Ovary (tissue), 9 donors: ENCODE measurements around the gene TMEFF1. TPM values are rescaled to one million over a fixed set of nuclear protein-coding genes. Genes with fewer than 3 reads are reported as not detected.

Experiments used
- DNase-seq, 5 donors: peaks; one replicate each; pipeline ENCODE4 v3.0.0-alpha.2; 2019 to 2020
- H3K27ac ChIP-seq, 2 donors: fragments of 200-600 bp; one replicate each; pipeline versions ENCODE4 v1.5.1 to v1.8.0; 2019 to 2022
- H3K27me3 ChIP-seq: fragments of 200-600 bp; one replicate; pipeline ENCODE4 v1.8.0; 2022
- H3K36me3 ChIP-seq: fragments of 200-600 bp; sonication (generic); one replicate; pipeline ENCODE4 v1.5.1; 2019
- H3K4me1 ChIP-seq: one replicate; pipeline ENCODE4 v1.8.1; 2013; ENCODE audit warnings: mild to moderate bottlenecking, moderate library complexity; ENCODE audit not compliant: insufficient read depth
- H3K4me3 ChIP-seq: fragments of 200-600 bp; sonication (generic); one replicate; pipeline ENCODE4 v1.5.1; 2017
- H3K9me3 ChIP-seq, 2 donors: fragments of 200-600 bp in 1 of 2; sonication (generic) in 1 of 2; one replicate each; pipeline versions ENCODE4 v1.5.1 to v1.8.1; 2013 to 2019; ENCODE audit warnings: mild to moderate bottlenecking in 1 of 2, moderate library complexity in 1 of 2
- EP300 ChIP-seq: sonication (generic); formaldehyde crosslinking; IDR thresholded peaks from one replicate; pipeline ENCODE4 v1.6.1; 2017; ENCODE audit warnings: antibody characterized with exemption
- POLR2A ChIP-seq: fragments of 450-650 bp; IDR thresholded peaks from one replicate; pipeline ENCODE4 v1.6.1; 2017; ENCODE audit warnings: antibody characterized with exemption, mild to moderate bottlenecking, moderate library complexity
- WGBS, 3 donors: extraction: QIAGEN DNeasy Blood & Tissue Kit in 1 of 3; methylation state at CpG; one replicate each; pipeline versions ENCODE4 v1.1.5 to v1.1.7; 2013 to 2017; 5-methylcytosine and 5-hydroxymethylcytosine counted together
- intact Hi-C, 4 donors: fragments of 100-400 bp; cut with DNase I; formaldehyde crosslinking; loops; one replicate each; pipeline versions ENCODE4 v1.11.0 to v1.15.1; 2022 to 2023
- polyA plus RNA-seq, 2 donors: library from polyadenylated mRNA; stranded (reverse); fragments of 200-250 nt in 1 of 2; fragments of 350-450 nt in 1 of 2; fragmentation: Illumina TruSeq in 1 of 2; extraction: RNeasy Lipid Tissue Mini Kit (QIAGEN cat#74804) in 1 of 2; gene quantifications; one replicate each; pipeline ENCODE4 v1.2.3, GENCODE V29; 2013 to 2014
- total RNA-seq, 7 donors: library from RNA; depleted of rRNA in 2 of 7; stranded (reverse); fragments of >200 nt in 2 of 7; fragmentation: NEBNext Ultra II Directional in 3 of 7; extraction: Animal tissue kit (Norgen Biotek cat#: 25700) in 3 of 7; gene quantifications; one replicate each; pipeline versions ENCODE4 v1.1.0 to v1.2.4, GENCODE V29; 2016 to 2023
- TF ChIP-seq, protein P1 (sequence below), 3 donors: fragments of 450-650 bp in 2 of 3; fragments of 200-600 bp in 1 of 3; IDR thresholded peaks; one replicate each; pipeline versions ENCODE4 v1.5.1 to v1.8.0; 2016 to 2022; ENCODE audit warnings: antibody characterized with exemption in 3 of 3, mild to moderate bottlenecking in 1 of 3
- donor health status: DM: no; HTN: no; CAD: no; lungs with moderate emphysema.
- donor health status: DM: no; HTN: no; CAD: no.
- donor health status: Bipolar disorder and iron deficiency.
- donor health status: DM: yes; HTN: yes; CAD: no.
- donor health status: DM: no; HTN: no; CAD: no.
- donor health status: DM: yes; HTN: yes; CAD: no.

Gene TMEFF1
- total and polyA plus RNA-seq, 9 donors: 0.10 to 1.2 (median 0.76) TPM; not detected in 2

DNA sequence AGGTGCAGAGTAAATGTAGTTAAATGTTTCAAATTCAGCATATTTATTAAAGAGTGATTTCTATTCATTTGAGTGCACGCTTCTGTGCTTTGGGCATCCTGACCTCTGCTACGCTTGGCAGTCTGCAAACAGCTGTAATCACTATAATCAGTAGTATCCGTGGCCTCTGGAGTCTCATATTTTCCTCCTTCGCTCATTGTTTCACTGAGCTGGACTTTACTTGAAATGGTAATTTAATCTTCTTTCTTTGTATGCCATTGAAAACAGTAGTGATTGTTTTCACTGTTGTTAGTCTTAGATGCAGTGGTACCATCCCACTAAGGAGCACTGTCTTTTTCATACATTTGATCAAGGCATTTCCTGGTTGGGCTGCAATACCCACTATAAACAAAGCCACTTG is 61.5 kb downstream of the TMEFF1 start:
- intact Hi-C loops: no loop called here
- H3K36me3 ChIP-seq: no peaks in the 10 kb centered on the region

DNA sequence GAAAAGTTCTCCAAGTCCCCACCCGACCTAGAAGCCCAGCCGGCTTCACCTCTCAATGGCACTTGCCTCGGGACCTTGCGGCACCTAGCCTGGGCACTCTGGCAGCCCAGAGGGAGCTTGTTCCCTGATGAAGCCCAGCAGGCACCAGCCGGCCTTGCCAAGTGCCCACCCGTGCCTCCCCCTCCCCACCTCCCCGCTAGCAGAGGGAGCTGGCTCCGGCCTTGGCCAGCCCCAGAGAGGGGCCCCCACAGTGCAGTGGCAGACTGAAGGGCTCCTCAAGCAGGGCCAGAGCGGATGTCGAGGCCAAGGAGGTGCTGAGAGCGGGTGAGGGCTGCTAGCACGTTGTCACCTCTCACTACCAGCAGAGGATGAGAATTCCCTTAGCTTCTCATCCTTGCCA is 67.4 kb downstream of the TMEFF1 start:
- no peak for DNase-seq
- 96 to 98% (median 97%) methylated on average over 11 to 12 of the region's 12 CpGs for WGBS, 3 donors
- H3K36me3 ChIP-seq: no peaks in the 10 kb centered on the region
- no peaks in the 10 kb centered on the region for H3K4me1 ChIP-seq
- no peak for TF ChIP-seq POLR2A
- TF ChIP-seq EP300: no peak
- TF ChIP-seq, protein P1, sequence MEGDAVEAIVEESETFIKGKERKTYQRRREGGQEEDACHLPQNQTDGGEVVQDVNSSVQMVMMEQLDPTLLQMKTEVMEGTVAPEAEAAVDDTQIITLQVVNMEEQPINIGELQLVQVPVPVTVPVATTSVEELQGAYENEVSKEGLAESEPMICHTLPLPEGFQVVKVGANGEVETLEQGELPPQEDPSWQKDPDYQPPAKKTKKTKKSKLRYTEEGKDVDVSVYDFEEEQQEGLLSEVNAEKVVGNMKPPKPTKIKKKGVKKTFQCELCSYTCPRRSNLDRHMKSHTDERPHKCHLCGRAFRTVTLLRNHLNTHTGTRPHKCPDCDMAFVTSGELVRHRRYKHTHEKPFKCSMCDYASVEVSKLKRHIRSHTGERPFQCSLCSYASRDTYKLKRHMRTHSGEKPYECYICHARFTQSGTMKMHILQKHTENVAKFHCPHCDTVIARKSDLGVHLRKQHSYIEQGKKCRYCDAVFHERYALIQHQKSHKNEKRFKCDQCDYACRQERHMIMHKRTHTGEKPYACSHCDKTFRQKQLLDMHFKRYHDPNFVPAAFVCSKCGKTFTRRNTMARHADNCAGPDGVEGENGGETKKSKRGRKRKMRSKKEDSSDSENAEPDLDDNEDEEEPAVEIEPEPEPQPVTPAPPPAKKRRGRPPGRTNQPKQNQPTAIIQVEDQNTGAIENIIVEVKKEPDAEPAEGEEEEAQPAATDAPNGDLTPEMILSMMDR (IDR thresholded peaks at IDR 0.05): no peak
- H3K27me3 ChIP-seq: no peaks in the 10 kb centered on the region
- no peaks in the 10 kb centered on the region for H3K9me3 ChIP-seq
- H3K4me3 ChIP-seq: no peak overlapping the region
- intact Hi-C loops: no loop called here
- no peak overlapping the region for H3K27ac ChIP-seq

More for the DNA sequence above, 61.5 kb downstream of the TMEFF1 start:
- no peaks in the 10 kb centered on the region for H3K9me3 ChIP-seq
- TF ChIP-seq POLR2A: no peak
- TF ChIP-seq EP300: no peak
- TF ChIP-seq, protein P1 (IDR thresholded peaks at IDR 0.05): no peak
- no peak overlapping the region for H3K27ac ChIP-seq
- H3K27me3 ChIP-seq: no peaks in the 10 kb centered on the region
- WGBS, 3 donors: 68 to 82% (median 75%) methylated on average over 4 of the region's 4 CpGs
- DNase-seq: no peak
- H3K4me3 ChIP-seq: no peak overlapping the region
- H3K4me1 ChIP-seq: no peaks in the 10 kb centered on the region

DNA sequence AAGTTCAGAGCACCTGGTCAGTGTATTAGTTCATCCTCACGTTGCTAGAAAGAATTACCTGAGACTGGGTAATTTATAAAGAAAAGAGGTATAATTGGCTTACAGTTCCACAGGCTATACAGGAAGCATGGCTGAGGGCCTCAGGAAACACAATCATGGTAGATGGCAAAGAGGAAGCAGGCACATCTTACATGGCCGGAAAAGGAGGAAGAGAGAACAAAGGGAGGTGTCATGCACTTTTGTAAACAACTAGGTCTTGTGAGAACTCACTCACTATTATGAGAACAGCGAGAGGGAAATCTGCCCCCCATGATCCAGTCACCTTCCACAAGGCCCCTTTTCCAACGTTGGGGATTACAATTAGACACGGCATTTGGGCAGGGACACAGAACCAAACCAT is 76.1 kb downstream of the TMEFF1 start:
- WGBS, 3 donors: 84 to 89% (median 84%) methylated on average over 5 of the region's 5 CpGs
- Histone ChIP-seq H3K4me3 (no peak overlapping the region), H3K27ac (no peak overlapping the region), H3K9me3 (no peaks in the 10 kb centered on the region), H3K27me3 (no peaks in the 10 kb centered on the region), H3K4me1 (no peaks in the 10 kb centered on the region), H3K36me3 (no peaks in the 10 kb centered on the region)
- DNase-seq: no peak
- intact Hi-C loops: no loop called here
- TF ChIP-seq, protein P1 (IDR thresholded peaks at IDR 0.05): no peak
- TF ChIP-seq EP300 (no peak), POLR2A (no peak)

DNA sequence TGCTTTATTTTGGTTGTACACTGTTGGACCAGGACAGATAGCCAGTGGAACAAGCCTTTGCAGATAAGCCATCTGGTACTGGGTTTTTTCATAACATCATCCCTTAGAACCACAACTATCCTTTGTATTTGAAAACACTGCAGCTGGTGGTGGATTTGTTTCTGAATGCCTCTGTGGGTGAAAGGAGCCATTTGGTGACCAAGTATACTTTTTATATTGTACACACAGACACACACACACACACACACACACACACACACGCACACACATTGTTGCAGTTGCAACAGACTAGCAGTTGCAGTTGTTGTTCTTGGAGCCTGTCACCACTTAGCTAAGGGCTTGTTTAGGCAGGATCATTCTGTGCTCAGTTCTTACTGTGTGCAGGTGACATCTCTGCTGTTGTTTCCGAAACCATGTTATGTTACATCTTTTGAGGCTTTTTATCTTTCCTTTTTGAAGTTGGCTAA is 82.0 kb downstream of the TMEFF1 start:
- DNase-seq: no peak
- Histone ChIP-seq H3K36me3 (no peaks in the 10 kb centered on the region), H3K4me1 (no peaks in the 10 kb centered on the region), H3K27ac (no peak overlapping the region), H3K4me3 (no peak overlapping the region), H3K9me3 (no peaks in the 10 kb centered on the region), H3K27me3 (no peaks in the 10 kb centered on the region)
- WGBS, 3 donors: 23 to 31% (median 25%) methylated on average over 2 of the region's 2 CpGs
- intact Hi-C loops: no loop called here
- no peak for TF ChIP-seq EP300
- no peak for TF ChIP-seq POLR2A
- TF ChIP-seq, protein P1 (IDR thresholded peaks at IDR 0.05): no peak
